Right atrium auricular region (tissue), 2 donors: ENCODE results near the gene DZIP1. TPM values are rescaled to one million over a fixed set of nuclear protein-coding genes. Genes with fewer than 3 reads are reported as not detected.

Experiments used
- DNase-seq: peaks from one replicate; pipeline ENCODE4 v3.0.0-alpha.2; 2019; ENCODE audit warnings: low spot score
- H3K27ac ChIP-seq, 2 donors: fragments of 200-600 bp; sonication (generic); 1 replicate in 1 of 2; 2 replicates in 1 of 2; pipeline ENCODE4 v1.5.1; 2016 to 2019
- H3K27me3 ChIP-seq, 2 donors: fragments of 200-600 bp; sonication (generic); one replicate each; pipeline versions ENCODE4 v1.5.1 to v1.6.0; 2017 to 2019
- H3K36me3 ChIP-seq: fragments of 200-600 bp; sonication (generic); one replicate; pipeline ENCODE4 v1.5.1; 2016
- H3K4me1 ChIP-seq, 2 donors: fragments of 200-600 bp; sonication (generic); one replicate each; pipeline versions ENCODE4 v1.5.1 to v1.6.0; 2017 to 2019
- H3K4me3 ChIP-seq, 2 donors: fragments of 200-600 bp; sonication (generic); 1 replicate in 1 of 2; 2 replicates in 1 of 2; pipeline ENCODE4 v1.5.1; 2017 to 2019; ENCODE audit warnings: mild to moderate bottlenecking in 1 of 2, moderate library complexity in 1 of 2
- H3K9me3 ChIP-seq, 2 donors: fragments of 200-600 bp; sonication (generic); one replicate each; pipeline ENCODE4 v1.5.1; 2019
- total RNA-seq, 2 donors: library from RNA; depleted of rRNA; stranded (reverse); fragments of >200 nt; gene quantifications; one replicate each; pipeline ENCODE4 v1.1.0, GENCODE V29; 2016
- TF ChIP-seq, protein P1 (sequence below), 2 donors: fragments of 200-600 bp; sonication (generic); IDR thresholded peaks; one replicate each; pipeline ENCODE4 v1.5.1; 2019; ENCODE audit warnings: antibody characterized with exemption in 2 of 2

Gene DZIP1
- total RNA-seq, 2 donors from 2014 or later, result 3.9 to 4.9 TPM

DNA sequence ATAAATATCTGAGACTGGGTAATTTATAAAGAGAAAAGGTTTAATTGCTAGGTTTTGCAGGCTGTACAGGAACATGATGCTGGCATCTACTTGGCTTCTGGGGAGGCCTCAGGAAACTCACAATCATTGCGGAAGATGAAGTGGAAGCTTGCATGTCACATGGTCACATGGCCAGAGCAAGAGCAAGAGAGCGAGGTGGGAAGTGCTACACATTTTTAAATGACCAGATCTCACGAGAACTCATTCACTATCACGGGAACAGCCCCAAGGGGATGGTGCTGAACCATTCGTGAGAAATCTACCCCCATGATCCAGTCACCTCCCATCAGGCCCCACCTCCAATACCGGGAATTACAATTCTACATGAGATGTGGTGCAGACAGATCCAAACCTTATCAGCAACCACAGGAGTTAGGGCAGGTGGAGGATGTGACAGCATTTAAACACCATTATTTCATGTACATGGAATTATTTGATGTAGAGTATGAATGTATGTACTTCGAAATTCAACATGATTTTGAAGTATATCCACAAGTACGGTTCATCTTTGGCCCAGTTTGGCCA lies 102.5 kb downstream of the DZIP1 start:
- no peaks in the 10 kb centered on the region for H3K9me3 ChIP-seq
- H3K36me3 ChIP-seq, result no peaks in the 10 kb centered on the region
- no peak overlapping the region for H3K4me3 ChIP-seq
- DNase-seq, result no peak
- TF ChIP-seq, protein P1, sequence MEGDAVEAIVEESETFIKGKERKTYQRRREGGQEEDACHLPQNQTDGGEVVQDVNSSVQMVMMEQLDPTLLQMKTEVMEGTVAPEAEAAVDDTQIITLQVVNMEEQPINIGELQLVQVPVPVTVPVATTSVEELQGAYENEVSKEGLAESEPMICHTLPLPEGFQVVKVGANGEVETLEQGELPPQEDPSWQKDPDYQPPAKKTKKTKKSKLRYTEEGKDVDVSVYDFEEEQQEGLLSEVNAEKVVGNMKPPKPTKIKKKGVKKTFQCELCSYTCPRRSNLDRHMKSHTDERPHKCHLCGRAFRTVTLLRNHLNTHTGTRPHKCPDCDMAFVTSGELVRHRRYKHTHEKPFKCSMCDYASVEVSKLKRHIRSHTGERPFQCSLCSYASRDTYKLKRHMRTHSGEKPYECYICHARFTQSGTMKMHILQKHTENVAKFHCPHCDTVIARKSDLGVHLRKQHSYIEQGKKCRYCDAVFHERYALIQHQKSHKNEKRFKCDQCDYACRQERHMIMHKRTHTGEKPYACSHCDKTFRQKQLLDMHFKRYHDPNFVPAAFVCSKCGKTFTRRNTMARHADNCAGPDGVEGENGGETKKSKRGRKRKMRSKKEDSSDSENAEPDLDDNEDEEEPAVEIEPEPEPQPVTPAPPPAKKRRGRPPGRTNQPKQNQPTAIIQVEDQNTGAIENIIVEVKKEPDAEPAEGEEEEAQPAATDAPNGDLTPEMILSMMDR (IDR thresholded peaks at IDR 0.05), result no peak
- peaks cover 0 to 6% of the 10 kb centered on the region in 2 donors for H3K4me1 ChIP-seq
- H3K27me3 ChIP-seq, result no peaks in the 10 kb centered on the region
- H3K27ac ChIP-seq, result no peak overlapping the region

DNA sequence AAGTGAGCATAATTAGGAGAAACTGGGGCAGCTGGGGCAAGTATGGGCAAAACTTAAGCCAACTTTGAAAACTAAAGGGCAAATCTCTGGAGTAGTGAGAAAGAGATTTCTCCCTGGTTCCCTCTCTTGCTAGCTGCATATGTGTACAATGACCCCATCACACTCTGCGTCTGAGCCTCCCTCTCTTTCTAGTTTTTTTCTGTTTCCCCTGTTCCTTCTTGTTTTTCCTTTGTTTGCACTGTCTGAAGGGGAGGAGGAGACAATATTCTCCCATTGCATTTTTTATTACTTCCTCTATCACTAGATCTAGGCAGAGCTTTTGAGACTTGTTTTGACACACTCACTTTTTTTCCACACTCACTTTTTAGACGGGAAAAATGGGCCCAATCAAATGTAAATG lies 103.2 kb downstream of the DZIP1 start:
- H3K9me3 ChIP-seq, result no peaks in the 10 kb centered on the region
- DNase-seq, result no peak
- H3K27me3 ChIP-seq, result no peaks in the 10 kb centered on the region
- H3K36me3 ChIP-seq, result no peaks in the 10 kb centered on the region
- H3K4me1 ChIP-seq, result peaks cover 0 to 6% of the 10 kb centered on the region in 2 donors
- no peak overlapping the region for H3K4me3 ChIP-seq
- TF ChIP-seq, protein P1 (IDR thresholded peaks at IDR 0.05), result no peak
- H3K27ac ChIP-seq, result no peak overlapping the region

GRCh38 chr13:95540888-95541287 lies 103.6 kb downstream of the DZIP1 start:
- DNase-seq, result no peak
- Histone ChIP-seq H3K27ac (no peak overlapping the region), H3K4me3 (no peak overlapping the region), H3K27me3 (no peaks in the 10 kb centered on the region), H3K4me1 (peaks cover 0 to 6% of the 10 kb centered on the region in 2 donors), H3K36me3 (no peaks in the 10 kb centered on the region), H3K9me3 (no peaks in the 10 kb centered on the region)
- TF ChIP-seq, protein P1 (IDR thresholded peaks at IDR 0.05), result no peak

DNA sequence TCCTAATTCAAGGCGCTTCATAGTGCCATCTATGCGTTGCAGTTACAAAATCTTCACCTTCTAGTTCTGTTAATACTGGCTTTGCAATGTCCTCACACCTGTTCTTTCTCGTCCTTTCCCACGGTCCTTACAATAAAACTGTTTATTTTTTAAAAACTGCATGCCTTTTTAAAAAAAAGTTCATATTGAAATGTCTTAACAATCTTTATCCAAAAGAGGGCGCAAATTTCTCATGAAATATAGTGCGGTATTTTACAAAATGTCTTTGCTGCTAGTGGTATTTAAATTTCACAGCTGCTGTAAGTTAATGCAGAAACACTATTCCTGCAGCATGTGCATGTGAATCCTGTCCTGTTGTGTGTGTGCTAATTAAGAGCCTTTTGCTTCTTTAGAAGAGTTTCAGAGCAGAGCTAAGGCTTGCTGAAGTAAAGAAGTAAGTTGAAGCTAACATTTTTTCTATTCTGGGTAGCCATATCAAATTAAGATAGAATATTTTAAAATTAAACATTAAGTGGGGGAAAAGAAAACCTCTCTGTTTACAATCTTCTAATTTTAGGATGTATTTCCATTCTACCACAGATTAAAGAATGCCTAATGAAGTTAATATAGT lies 107.8 kb downstream of the DZIP1 start:
- DNase-seq, result no peak
- H3K27ac ChIP-seq, result no peak overlapping the region

GRCh38 chr13:95535243-95535642 lies 109.3 kb downstream of the DZIP1 start:
- DNase-seq, result no peak
- Histone ChIP-seq H3K36me3 (no peaks in the 10 kb centered on the region), H3K27ac (no peak overlapping the region), H3K27me3 (no peaks in the 10 kb centered on the region), H3K4me1 (no peaks in the 10 kb centered on the region), H3K4me3 (no peak overlapping the region), H3K9me3 (no peaks in the 10 kb centered on the region)
- TF ChIP-seq, protein P1 (IDR thresholded peaks at IDR 0.05), result no peak

More for the DNA sequence above, 107.8 kb downstream of the DZIP1 start:
- Histone ChIP-seq H3K27me3 (no peaks in the 10 kb centered on the region), H3K4me1 (peaks cover 0 to 6% of the 10 kb centered on the region in 2 donors), H3K36me3 (no peaks in the 10 kb centered on the region), H3K4me3 (no peak overlapping the region), H3K9me3 (no peaks in the 10 kb centered on the region)
- TF ChIP-seq, protein P1 (IDR thresholded peaks at IDR 0.05), result peak in 1 of 2 donors; percentile 58
